HG02642 (cell line): Measurements from ENCODE around the gene POP5.
A peak's percentile ranks its signal among the peaks of the same experiment; 100 is the strongest.
"Not testable (repeated sequence)": the region's sequence is repeated elsewhere in the genome, so short reads cannot be mapped to it uniquely, and the experiment has no call there.

Experiments used
- ATAC-seq: cut with Tn5 transposase; IDR thresholded peaks from one replicate; pipeline ENCODE4 v1.9.1; 2021; ENCODE audit warnings: mild to moderate bottlenecking; ENCODE audit not compliant: unreplicated experiment, poor library complexity

The POP5 gene

GRCh38 chr12:120539303-120539702 lies 41.9 kb downstream of the POP5 start:
- no peak for ATAC-seq

- no peak for ATAC-seq
Observed at GRCh38 chr12:120538281-120539156, 42.7 kb downstream of the POP5 start.

- ATAC-seq: no peak
Observed at GRCh38 chr12:120537856-120538220, 43.4 kb downstream of the POP5 start.

- ATAC-seq: no peak
Observed at GRCh38 chr12:120536064-120536791, 45.0 kb downstream of the POP5 start.

DNA sequence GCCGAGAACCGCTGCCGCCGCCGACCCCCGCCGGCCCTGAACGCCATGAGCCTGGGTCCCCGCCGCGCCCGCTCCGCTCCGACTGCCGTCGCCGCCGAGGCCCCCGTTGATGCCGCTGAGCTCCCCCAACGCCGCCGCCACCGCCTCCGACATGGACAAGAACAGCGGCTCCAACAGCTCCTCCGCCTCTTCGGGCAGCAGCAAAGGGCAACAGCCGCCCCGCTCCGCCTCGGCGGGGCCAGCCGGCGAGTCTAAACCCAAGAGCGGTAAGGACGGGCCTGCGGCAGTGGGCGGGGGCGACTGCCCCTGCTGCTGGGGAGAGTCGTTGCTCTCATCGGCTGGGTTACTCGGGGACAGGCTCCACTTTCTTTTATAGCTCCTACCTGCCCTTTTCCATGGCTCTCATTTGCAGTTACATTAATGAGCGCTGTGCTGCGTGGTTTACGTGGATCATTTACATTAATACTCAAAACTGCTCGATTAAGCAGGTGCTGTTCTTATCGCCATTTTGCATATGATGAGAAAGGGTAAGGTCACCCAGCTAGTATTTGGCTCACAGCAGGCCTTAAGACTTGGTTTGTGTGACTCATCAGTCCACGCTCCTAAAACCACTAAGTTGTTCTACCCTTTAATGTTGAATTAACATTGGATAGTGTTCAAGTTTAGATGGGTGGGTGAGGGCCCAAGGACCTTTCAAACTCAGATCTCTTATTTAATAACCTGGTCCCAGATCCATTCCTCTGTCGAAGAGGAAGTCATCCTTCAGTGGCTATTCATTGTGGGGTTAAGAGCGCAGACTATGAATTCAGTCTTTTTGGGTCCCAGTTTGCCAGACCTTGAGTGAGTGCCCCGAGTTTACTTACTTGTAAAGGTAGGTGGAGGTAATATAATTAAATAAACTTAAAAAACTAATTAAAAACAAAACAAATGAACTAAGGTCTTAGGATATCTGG lies 46.2 kb downstream of the POP5 start:
- peak; percentile 55 for ATAC-seq

- ATAC-seq: peak; percentile 67
Observed at GRCh38 chr12:120534203-120534702, 46.9 kb downstream of the POP5 start, which contains the start of gene RNF10. RNF10 (plus strand) TSS chr12:120534356; CDS start chr12:120534812, 456 bp downstream.

DNA sequence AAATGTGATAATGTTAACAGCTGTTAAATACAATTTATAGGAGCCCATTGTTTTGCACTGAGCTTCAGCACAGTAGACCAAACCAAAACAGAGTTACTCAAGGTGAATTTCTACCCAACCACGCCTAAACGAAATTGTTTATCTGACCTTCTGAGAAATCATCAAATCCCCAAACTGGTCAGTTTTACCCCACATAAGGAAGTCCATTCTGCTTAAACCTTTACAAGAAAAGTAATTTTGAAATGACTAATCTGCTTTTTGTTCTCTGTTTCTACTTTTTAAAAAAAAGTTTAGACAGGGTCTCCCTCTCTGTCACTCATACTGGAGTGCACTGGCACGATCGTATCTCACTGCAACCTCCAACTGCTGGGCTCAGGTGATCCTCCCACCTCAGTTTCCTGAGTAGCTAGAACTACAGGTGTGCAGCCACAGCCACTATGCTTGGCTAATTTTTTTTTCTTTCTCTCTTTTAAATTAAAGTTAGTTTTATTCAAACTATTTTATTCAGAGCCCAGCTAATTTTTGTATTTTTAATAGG lies 48.4 kb downstream of the POP5 start:
- ATAC-seq: no peak

- not testable (repeated sequence) for ATAC-seq
Observed at GRCh38 chr12:120530418-120530761, 50.8 kb downstream of the POP5 start.

GRCh38 chr12:120529641-120530417 lies 51.4 kb downstream of the POP5 start:
- ATAC-seq: no peak

DNA sequence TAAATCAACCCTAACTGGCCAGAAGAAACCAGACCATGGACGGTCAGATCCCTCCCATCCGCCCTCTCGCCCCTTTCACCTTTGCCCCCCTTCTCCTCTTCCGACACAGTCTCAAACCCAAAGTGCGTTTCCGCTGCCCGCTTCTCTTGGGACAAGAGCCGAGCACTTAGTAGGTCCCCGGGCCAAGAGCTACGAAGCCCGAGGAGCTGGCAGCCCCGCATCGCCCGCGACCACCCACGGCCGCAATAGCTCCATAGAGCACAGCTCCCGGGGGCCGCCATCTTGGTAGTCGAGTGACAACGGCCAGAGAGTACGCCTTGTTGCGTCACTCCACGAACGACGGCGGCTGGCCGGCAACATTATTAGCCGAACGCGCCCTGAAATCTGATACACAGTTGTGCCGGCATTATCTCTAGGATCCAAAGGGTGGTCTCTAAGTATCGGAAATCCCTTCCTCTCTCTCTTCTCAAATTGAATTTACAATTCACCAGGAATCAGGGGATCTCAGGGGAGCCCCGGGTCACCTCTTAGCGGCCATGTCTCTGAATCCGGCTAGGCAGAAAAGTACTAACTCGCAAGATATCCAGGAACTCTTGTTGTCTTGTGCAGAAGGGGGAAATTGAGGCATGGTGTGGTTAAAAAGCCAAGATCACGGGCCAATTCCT lies 52.2 kb downstream of the POP5 start, which contains the start of gene COQ5:
TSS of gene COQ5 (minus strand) at position 298 of the 665 bp plus-strand sequence. CDS start at position 281, 17 bp downstream.
- ATAC-seq: peak; percentile 87
